Measurements from ENCODE around the gene CCSER1. TPM values are rescaled to one million over a fixed set of nuclear protein-coding genes. Genes with fewer than 3 reads are reported as not detected.

Gene CCSER1
- polyA plus RNA-seq, 3 donors: 0.09 to 0.75 (median 0.13) TPM

GRCh38 chr4:91057871-91058270, 930.7 kb downstream of the CCSER1 start:
- no peaks in the 10 kb centered on the region for H3K27me3 ChIP-seq (ENCODE audit: control insufficient read depth in 2 of 2, insufficient read depth in 2 of 2, low read length in 2 of 2)
- H3K4me1 Mint-ChIP-seq: peaks cover 9% of the 10 kb centered on the region
- no peak overlapping the region for H3K27ac ChIP-seq (ENCODE audit: low read depth in 1 of 2, low read length in 2 of 2)
- intact Hi-C loops (cut with micrococcal nuclease): no loop called here
- H3K4me3 ChIP-seq (replicated peaks in 1 of 3; ENCODE audit: low read depth in 2 of 3, low read length in 3 of 3): no peak overlapping the region
- H3K27me3 Mint-ChIP-seq (ENCODE audit: low read depth in 3 of 3): no peaks in the 10 kb centered on the region
- no peaks in the 10 kb centered on the region for H3K4me1 ChIP-seq (ENCODE audit: control insufficient read depth in 1 of 2, insufficient read depth in 2 of 2, low read length in 2 of 2)
- no peaks in the 10 kb centered on the region for H3K79me2 ChIP-seq (ENCODE audit: insufficient read depth, low read length)
- H2AFZ ChIP-seq (ENCODE audit: insufficient read depth, low read depth, low read length, poor library complexity, severe bottlenecking): no peak overlapping the region
- DNase-seq: no peak
- no peaks in the 10 kb centered on the region for H4K20me1 ChIP-seq (ENCODE audit: insufficient read depth, low read length)
- no peak overlapping the region for H3K27ac Mint-ChIP-seq
- H3K9me3 Mint-ChIP-seq: peaks cover 0 to 9% (median 4%) of the 10 kb centered on the region in 7 donors
- no peak for TF ChIP-seq CTCF (IDR thresholded peaks at IDR 0.05)
- no peaks in the 10 kb centered on the region for H3K36me3 ChIP-seq (replicated peaks in 1 of 2; ENCODE audit: control insufficient read depth in 1 of 2, insufficient read depth in 2 of 2, low read length in 2 of 2)
- H3K9ac ChIP-seq (ENCODE audit: insufficient read depth, low read length, poor library complexity, severe bottlenecking): no peak overlapping the region
- no peak overlapping the region for H3K4me2 ChIP-seq (replicated peaks; ENCODE audit: extremely low read depth, low read length, poor library complexity, severe bottlenecking)
- no peaks in the 10 kb centered on the region for H3K36me3 Mint-ChIP-seq
- H3K4me3 Mint-ChIP-seq: no peak overlapping the region
- no peaks in the 10 kb centered on the region for H3K9me3 ChIP-seq (replicated peaks in 1 of 2; ENCODE audit: control insufficient read depth in 1 of 2, insufficient read depth in 1 of 2, low read length in 2 of 2)

- Mint-ChIP-seq H3K4me1 (peaks cover 9% of the 10 kb centered on the region), H3K27me3 (ENCODE audit: low read depth in 3 of 3) (no peaks in the 10 kb centered on the region), H3K9me3 (peaks cover 0 to 9% (median 4%) of the 10 kb centered on the region in 7 donors), H3K36me3 (no peaks in the 10 kb centered on the region), H3K4me3 (no peak overlapping the region), H3K27ac (no peak overlapping the region)
- H3K4me2 ChIP-seq (replicated peaks; ENCODE audit: extremely low read depth, low read length, poor library complexity, severe bottlenecking): no peak overlapping the region
- no peak overlapping the region for H3K4me3 ChIP-seq (replicated peaks in 1 of 3; ENCODE audit: low read depth in 2 of 3, low read length in 3 of 3)
- no peaks in the 10 kb centered on the region for H3K9me3 ChIP-seq (replicated peaks in 1 of 2; ENCODE audit: control insufficient read depth in 1 of 2, insufficient read depth in 1 of 2, low read length in 2 of 2)
- no peak overlapping the region for H3K9ac ChIP-seq (ENCODE audit: insufficient read depth, low read length, poor library complexity, severe bottlenecking)
- no peak for DNase-seq
- no peak overlapping the region for H3K27ac ChIP-seq (ENCODE audit: low read depth in 1 of 2, low read length in 2 of 2)
- H3K36me3 ChIP-seq (replicated peaks in 1 of 2; ENCODE audit: control insufficient read depth in 1 of 2, insufficient read depth in 2 of 2, low read length in 2 of 2): no peaks in the 10 kb centered on the region
- no peaks in the 10 kb centered on the region for H4K20me1 ChIP-seq (ENCODE audit: insufficient read depth, low read length)
- H3K27me3 ChIP-seq (ENCODE audit: control insufficient read depth in 2 of 2, insufficient read depth in 2 of 2, low read length in 2 of 2): no peaks in the 10 kb centered on the region
- intact Hi-C loops (cut with micrococcal nuclease): no loop called here
- H3K79me2 ChIP-seq (ENCODE audit: insufficient read depth, low read length): no peaks in the 10 kb centered on the region
- no peak for TF ChIP-seq CTCF (IDR thresholded peaks at IDR 0.05)
- H2AFZ ChIP-seq (ENCODE audit: insufficient read depth, low read depth, low read length, poor library complexity, severe bottlenecking): no peak overlapping the region
- no peaks in the 10 kb centered on the region for H3K4me1 ChIP-seq (ENCODE audit: control insufficient read depth in 1 of 2, insufficient read depth in 2 of 2, low read length in 2 of 2)
Measured at GRCh38 chr4:91058345-91058744, 931.2 kb downstream of the CCSER1 start.

Measured in CD14-positive monocyte (primary cell).